ENCODE results near the gene TNIP1.

Gene TNIP1

GRCh38 chr5:151023047-151023615 is 57.7 kb downstream of the TNIP1 start:
- Histone ChIP-seq H3K4me1 (ENCODE audit: insufficient read depth, insufficient read length) (peaks cover 4% of the 10 kb centered on the region), H3K36me3 (ENCODE audit: insufficient read depth, insufficient read length, low read length) (peaks cover 26% of the 10 kb centered on the region), H3K9ac (ENCODE audit: insufficient read length, low read depth) (no peak overlapping the region), H3K27me3 (ENCODE audit: insufficient read depth, insufficient read length) (peaks cover 27% of the 10 kb centered on the region), H3K4me3 (ENCODE audit: insufficient read length, low read depth) (no peak overlapping the region), H3K9me3 (ENCODE audit: insufficient read depth, low read length) (no peaks in the 10 kb centered on the region)
- DNase-seq (ENCODE audit: low read depth, low spot score): no peak
- no peak for TF ChIP-seq YY1 (IDR thresholded peaks at IDR 0.05; ENCODE audit: insufficient read depth, insufficient read length)

GRCh38 chr5:151022511-151023018 is 58.3 kb downstream of the TNIP1 start:
- no peak overlapping the region for H3K9ac ChIP-seq (ENCODE audit: insufficient read length, low read depth)
- no peaks in the 10 kb centered on the region for H3K9me3 ChIP-seq (ENCODE audit: insufficient read depth, low read length)
- peaks cover 20% of the 10 kb centered on the region for H3K36me3 ChIP-seq (ENCODE audit: insufficient read depth, insufficient read length, low read length)
- no peak for DNase-seq (ENCODE audit: low read depth, low spot score)
- peaks cover 4% of the 10 kb centered on the region for H3K4me1 ChIP-seq (ENCODE audit: insufficient read depth, insufficient read length)
- TF ChIP-seq SUZ12 (IDR thresholded peaks at IDR 0.05; ENCODE audit: extremely low read depth, insufficient read depth, insufficient read length) (no peak), YY1 (IDR thresholded peaks at IDR 0.05; ENCODE audit: insufficient read depth, insufficient read length) (no peak), ZNF274 (IDR thresholded peaks at IDR 0.05; ENCODE audit: low read depth, low read length) (no peak)
- H3K4me3 ChIP-seq (ENCODE audit: insufficient read length, low read depth): no peak overlapping the region
- peaks cover 27% of the 10 kb centered on the region for H3K27me3 ChIP-seq (ENCODE audit: insufficient read depth, insufficient read length)

GRCh38 chr5:151021746-151022145 is 59.1 kb downstream of the TNIP1 start:
- Histone ChIP-seq H3K9ac (ENCODE audit: insufficient read length, low read depth) (no peak overlapping the region), H3K4me1 (ENCODE audit: insufficient read depth, insufficient read length) (peaks cover 4% of the 10 kb centered on the region), H3K36me3 (ENCODE audit: insufficient read depth, insufficient read length, low read length) (peaks cover 12% of the 10 kb centered on the region), H3K9me3 (ENCODE audit: insufficient read depth, low read length) (no peaks in the 10 kb centered on the region), H3K4me3 (ENCODE audit: insufficient read length, low read depth) (no peak overlapping the region), H3K27me3 (ENCODE audit: insufficient read depth, insufficient read length) (peaks cover 27% of the 10 kb centered on the region)
- no peak for DNase-seq (ENCODE audit: low read depth, low spot score)
- TF ChIP-seq YY1 (IDR thresholded peaks at IDR 0.05; ENCODE audit: insufficient read depth, insufficient read length) (no peak), SUZ12 (IDR thresholded peaks at IDR 0.05; ENCODE audit: extremely low read depth, insufficient read depth, insufficient read length) (no peak), ZNF274 (IDR thresholded peaks at IDR 0.05; ENCODE audit: low read depth, low read length) (no peak)

GRCh38 chr5:151020304-151021110 is 60.3 kb downstream of the TNIP1 start, which contains the start of gene GPX3:
Gene GPX3 (plus strand): TSS chr5:151020591. CDS start chr5:151020655, 64 bp downstream.
- Histone ChIP-seq H3K9me3 (ENCODE audit: insufficient read depth, low read length) (no peaks in the 10 kb centered on the region), H3K4me3 (ENCODE audit: insufficient read length, low read depth) (peak within 1 kb of the TSS; percentile 63), H3K4me1 (ENCODE audit: insufficient read depth, insufficient read length) (peaks cover 4% of the 10 kb centered on the region), H3K27me3 (ENCODE audit: insufficient read depth, insufficient read length) (peaks cover 27% of the 10 kb centered on the region), H3K9ac (ENCODE audit: insufficient read length, low read depth) (peak within 1 kb of the TSS; percentile 66), H3K36me3 (ENCODE audit: insufficient read depth, insufficient read length, low read length) (peaks cover 5% of the 10 kb centered on the region)
- DNase-seq (ENCODE audit: low read depth, low spot score): peak; percentile 13
- TF ChIP-seq YY1 (IDR thresholded peaks at IDR 0.05; ENCODE audit: insufficient read depth, insufficient read length) (no peak), SUZ12 (IDR thresholded peaks at IDR 0.05; ENCODE audit: extremely low read depth, insufficient read depth, insufficient read length) (no peak), ZNF274 (IDR thresholded peaks at IDR 0.05; ENCODE audit: low read depth, low read length) (no peak)

- Histone ChIP-seq H3K27me3 (ENCODE audit: insufficient read depth, insufficient read length) (peaks cover 27% of the 10 kb centered on the region), H3K9me3 (ENCODE audit: insufficient read depth, low read length) (no peaks in the 10 kb centered on the region), H3K36me3 (ENCODE audit: insufficient read depth, insufficient read length, low read length) (peaks cover 3% of the 10 kb centered on the region), H3K4me3 (ENCODE audit: insufficient read length, low read depth) (no peak overlapping the region), H3K9ac (ENCODE audit: insufficient read length, low read depth) (no peak overlapping the region), H3K4me1 (ENCODE audit: insufficient read depth, insufficient read length) (peaks cover 4% of the 10 kb centered on the region)
- TF ChIP-seq SUZ12 (IDR thresholded peaks at IDR 0.05; ENCODE audit: extremely low read depth, insufficient read depth, insufficient read length): no peak
- no peak for DNase-seq (ENCODE audit: low read depth, low spot score)
Observed at GRCh38 chr5:151019331-151019730, 61.5 kb downstream of the TNIP1 start.

- H3K36me3 ChIP-seq (ENCODE audit: insufficient read depth, insufficient read length, low read length): peaks cover 3% of the 10 kb centered on the region
- H3K27me3 ChIP-seq (ENCODE audit: insufficient read depth, insufficient read length): peaks cover 27% of the 10 kb centered on the region
- no peak for DNase-seq (ENCODE audit: low read depth, low spot score)
- H3K4me3 ChIP-seq (ENCODE audit: insufficient read length, low read depth): no peak overlapping the region
- no peak for TF ChIP-seq ZNF274 (IDR thresholded peaks at IDR 0.05; ENCODE audit: low read depth, low read length)
- TF ChIP-seq YY1 (IDR thresholded peaks at IDR 0.05; ENCODE audit: insufficient read depth, insufficient read length): no peak
- TF ChIP-seq SUZ12 (IDR thresholded peaks at IDR 0.05; ENCODE audit: extremely low read depth, insufficient read depth, insufficient read length): no peak
- no peaks in the 10 kb centered on the region for H3K9me3 ChIP-seq (ENCODE audit: insufficient read depth, low read length)
- H3K9ac ChIP-seq (ENCODE audit: insufficient read length, low read depth): no peak overlapping the region
- peaks cover 4% of the 10 kb centered on the region for H3K4me1 ChIP-seq (ENCODE audit: insufficient read depth, insufficient read length)
Observed at GRCh38 chr5:151018846-151019245, 62.0 kb downstream of the TNIP1 start.

GRCh38 chr5:151017897-151018296 is 62.9 kb downstream of the TNIP1 start:
- TF ChIP-seq ZNF274 (IDR thresholded peaks at IDR 0.05; ENCODE audit: low read depth, low read length) (no peak), SUZ12 (IDR thresholded peaks at IDR 0.05; ENCODE audit: extremely low read depth, insufficient read depth, insufficient read length) (no peak), YY1 (IDR thresholded peaks at IDR 0.05; ENCODE audit: insufficient read depth, insufficient read length) (no peak)
- Histone ChIP-seq H3K4me3 (ENCODE audit: insufficient read length, low read depth) (no peak overlapping the region), H3K9me3 (ENCODE audit: insufficient read depth, low read length) (no peaks in the 10 kb centered on the region), H3K36me3 (ENCODE audit: insufficient read depth, insufficient read length, low read length) (peaks cover 1% of the 10 kb centered on the region), H3K4me1 (ENCODE audit: insufficient read depth, insufficient read length) (peaks cover 4% of the 10 kb centered on the region), H3K9ac (ENCODE audit: insufficient read length, low read depth) (no peak overlapping the region), H3K27me3 (ENCODE audit: insufficient read depth, insufficient read length) (peaks cover 27% of the 10 kb centered on the region)
- DNase-seq (ENCODE audit: low read depth, low spot score): no peak
